ELF-1 (cell line): Measurements from ENCODE around the gene TAS1R3.
"Not testable (repeated sequence)": the region's sequence is repeated elsewhere in the genome, so short reads cannot be mapped to it uniquely, and the experiment has no call there.

Experiments used
- DNase-seq: peaks from one replicate; pipeline ENCODE4 v3.0.0-alpha.2; 2016; ENCODE audit warnings: low read depth, low spot score

The TAS1R3 gene

DNA sequence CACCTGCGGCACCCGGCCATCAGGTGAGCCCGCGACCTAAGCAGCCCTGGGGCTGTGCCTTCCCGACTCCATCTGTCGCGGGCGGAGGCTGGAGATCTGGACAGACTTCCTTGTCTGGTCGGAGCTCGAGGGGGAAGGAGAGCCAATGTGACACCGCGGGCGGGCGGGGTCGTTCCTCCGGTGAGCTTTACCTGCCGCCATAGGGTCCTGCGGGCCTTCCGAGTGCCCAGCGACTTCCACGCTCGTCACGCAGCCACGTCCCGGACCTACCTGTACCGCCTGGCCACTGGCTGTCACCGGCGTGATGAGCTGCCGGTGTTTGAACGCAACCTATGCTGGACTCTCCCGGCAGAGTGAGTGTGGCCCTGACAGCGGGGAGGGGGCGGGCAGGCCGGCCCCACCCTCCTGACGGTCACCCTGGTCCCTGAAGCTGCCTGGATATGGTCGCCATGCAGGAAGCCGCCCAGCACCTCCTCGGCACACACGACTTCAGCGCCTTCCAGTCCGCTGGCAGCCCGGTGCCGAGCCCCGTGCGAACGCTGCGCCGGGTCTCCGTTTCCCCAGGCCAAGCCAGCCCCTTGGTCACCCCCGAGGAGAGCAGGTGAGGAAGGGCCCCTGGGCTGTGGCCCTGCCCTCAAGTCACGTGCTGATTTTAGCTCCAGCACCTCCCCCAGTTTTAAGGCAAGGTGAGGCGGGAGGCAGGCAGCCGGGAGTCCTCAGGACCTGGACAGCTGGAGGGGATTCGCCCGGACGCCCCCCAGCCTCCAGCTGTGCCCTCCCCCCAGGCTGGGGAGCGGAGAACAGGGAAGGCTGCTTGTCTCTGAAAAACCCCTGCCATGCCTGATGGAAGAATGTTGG, 21.6 kb upstream of the TAS1R3 start:
- DNase-seq, result peak; percentile 69

DNA sequence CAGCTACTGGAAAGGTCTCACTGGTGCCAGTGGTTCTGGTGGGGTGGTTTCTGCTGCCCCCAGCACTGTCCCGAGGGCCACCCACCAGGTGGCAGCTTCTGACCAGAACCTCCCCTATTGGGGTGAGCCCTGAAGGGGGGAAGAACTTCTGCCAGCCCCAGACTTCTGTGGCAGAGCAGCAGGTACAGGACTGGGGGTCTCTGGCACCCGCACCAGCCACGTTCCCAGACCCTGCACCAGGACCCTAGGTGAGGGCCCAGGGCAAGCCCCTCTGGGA, 21.0 kb upstream of the TAS1R3 start:
- no peak for DNase-seq

DNA sequence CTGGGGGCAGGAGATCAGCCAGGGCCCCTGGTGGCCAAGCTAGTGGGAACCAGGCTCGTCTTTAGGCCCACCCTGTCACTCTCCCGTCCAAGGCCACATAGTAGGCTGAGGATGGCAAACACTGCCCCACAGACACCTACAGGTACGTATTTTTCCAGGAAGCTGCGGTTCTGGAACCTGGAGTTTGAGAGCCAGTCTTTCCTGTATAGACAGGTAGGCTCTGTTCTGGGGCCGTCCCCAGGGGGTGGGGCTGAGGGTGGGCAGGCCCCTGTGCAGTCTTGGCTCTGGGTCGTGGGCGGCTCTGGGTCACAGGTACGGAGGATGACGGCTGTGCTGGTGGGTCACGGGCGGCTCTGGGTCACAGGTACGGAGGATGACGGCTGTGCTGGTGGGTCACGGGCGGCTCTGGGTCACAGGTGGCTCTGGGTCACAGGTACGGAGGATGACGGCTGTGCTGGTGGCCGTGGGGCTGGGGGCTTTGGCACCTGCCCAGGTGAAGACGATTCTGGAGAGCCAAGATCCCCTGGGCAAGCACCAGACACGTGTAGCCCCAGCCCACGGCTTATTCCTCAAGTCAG, 20.5 kb upstream of the TAS1R3 start:
- no peak for DNase-seq

DNA sequence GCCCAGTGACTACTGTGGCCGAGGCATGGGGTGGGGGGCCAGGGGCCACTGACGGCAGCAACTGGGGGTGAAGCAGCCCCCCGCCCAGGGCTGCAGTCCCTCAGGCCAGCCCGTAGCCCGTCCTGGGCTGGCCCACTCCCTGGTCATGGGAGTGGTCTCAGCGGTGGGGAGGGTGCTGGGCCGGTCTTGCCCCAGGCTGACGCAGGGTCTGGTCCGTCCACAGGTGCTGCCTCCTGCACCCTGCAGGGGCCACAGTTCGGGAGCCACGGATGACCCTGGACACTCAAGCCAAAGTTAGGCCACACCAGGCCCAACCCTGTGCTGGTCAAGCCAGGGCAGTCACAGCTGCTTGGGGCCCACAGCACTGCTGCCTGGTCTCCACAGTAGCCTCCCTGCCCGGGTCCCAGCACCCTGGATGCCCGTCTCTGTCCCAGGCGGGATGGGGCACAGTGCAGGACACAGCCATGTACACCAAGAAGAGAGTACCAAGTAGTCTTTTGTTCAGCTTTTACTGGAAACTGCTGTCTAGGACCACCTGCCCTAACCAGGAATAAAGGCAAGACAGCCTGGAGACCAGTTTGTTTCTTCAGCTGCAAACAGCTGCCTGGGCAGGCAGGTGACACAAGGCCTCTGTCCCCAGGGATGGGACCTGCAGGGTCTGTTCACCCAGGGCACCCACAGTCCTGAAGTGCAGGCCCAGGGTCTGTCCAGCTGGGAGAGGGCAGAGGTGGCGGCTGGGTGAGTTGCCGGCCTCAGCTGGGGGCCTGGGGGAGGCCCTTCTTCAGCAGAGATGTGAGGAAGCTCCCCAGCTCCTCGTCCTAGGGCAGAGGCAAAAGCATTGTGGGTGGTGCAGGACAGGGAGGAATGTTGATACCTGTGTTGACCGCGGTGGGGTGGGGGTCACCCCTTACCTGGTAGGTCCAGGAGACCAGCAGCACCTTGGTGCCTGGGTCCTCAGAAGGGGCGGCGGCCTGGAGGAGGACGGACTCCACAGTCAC, 19.7 kb upstream of the TAS1R3 start:
- DNase-seq, result no peak

DNA sequence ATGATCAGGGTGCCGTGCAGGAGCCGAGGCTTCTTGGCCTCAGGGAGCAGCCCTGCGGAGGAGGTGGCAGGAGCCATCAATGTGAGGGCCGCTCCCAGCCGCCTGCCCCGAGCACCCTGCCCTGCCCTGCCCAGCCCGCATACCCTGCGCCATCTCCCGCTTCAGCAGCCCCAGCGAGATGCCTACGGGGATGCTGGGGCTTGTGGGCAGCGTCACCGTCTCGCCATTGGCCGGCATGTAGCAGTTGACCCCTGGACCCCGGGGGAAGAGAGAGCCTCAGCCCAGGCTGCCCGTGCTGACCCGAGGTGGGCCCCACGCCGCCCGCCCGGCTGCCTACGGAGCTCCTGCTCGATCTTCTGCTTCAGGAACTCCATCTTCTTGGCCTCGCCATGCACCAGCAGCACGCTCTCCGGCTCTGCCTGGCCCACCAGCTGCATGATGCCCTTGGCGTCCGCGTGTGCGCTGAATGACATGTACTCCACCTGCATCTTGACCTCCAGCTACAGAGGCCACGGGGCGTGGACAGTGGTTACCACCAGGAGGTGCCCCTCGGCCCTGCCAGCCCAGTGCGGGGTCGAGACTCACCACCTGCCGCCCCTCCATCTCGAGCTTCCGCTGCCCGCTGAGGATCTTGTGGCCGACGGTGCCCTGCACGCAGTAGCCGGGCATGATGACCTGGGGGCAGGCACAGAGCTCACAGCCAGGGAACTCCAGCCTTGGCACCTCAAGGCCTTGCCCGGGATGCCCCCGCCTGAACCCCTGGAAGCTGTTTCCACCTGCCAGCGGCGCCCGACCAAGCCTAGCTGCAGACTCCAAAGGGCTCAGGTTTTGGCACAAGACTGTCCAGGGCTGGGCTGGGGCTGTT, 18.4 kb upstream of the TAS1R3 start:
- DNase-seq, result no peak

DNA sequence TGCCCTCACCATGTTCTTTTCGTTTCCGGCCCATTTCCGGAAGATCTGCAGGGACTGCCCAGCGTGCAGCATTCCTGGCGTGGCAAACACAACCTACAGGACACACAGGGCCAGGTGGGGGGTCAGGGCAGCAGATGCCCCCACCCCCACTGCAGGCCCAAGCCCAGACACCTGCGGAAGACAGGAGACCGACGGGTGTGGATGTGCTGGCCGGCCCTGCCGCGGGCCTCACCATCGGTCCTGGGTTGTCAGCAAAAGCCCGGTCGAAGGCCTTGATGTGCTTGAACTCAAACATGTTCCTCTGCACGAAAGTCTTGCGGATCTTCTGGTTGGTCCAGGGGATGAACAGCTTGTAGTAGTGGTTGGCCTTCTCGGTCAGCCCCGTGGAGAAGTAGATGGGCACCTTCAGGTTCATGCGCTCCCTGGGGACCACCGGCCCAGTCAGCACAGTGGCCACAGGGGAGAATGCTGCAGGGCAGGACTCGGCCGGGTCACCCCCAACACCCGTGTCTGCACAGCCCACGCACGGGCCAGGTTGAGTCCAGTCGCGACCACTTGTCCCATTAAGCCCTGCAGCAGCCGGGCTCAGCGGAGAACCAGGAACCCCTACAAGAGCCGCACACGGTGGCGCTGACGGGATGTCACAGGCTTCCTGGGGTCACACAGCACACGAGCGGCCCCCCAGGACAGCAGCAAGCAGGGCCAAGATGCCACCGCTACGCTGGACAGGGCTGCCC, 17.4 kb upstream of the TAS1R3 start:
- DNase-seq, result no peak

DNA sequence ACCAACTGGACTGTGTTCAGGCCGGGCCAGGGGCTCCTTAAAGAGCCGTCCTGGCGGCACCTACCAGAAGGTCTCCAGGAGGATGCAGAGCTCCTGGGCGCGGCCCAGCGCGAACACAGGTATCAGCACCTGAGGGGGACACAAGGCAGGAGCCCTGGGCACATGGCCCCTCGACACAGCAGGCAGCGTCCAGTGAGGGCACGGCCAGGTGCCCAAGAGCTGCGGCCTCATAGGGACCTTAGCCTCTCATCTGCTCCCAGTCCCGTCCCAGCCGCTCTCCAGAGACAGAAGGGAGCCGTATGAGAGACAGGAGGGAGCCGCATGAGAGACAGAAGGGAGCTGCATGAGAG, 16.9 kb upstream of the TAS1R3 start:
- DNase-seq, result no peak

DNA sequence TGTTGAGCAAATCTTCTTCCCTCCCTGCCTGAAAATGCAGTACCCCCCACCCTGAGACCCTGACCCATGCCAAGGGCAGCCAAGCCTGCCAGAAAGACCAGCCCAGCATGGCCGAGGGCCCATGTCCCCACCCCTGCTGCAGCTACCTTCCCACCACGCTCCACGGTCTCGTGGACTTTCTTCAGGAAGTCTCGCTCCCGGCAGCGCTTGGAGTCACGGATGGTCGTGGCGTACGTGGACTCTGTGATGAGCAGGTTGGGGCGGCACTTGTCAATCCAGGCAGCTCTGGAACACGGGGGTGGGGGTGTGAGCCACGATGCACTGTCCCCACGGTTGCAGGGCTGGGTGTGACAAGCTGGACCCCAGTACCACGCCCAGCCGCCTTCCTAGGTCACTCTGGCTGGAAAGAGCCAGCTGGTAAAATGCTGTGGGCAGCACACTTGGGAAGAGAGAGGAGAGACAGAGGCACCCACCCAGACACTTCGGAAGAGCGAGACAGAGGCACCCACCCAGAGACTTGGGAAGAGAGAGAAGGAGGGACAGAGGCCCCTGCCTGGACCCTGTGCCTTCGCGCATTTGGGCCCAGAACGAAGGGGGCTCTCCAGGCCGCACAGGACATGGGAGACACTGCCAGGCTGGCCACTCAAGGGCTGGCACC, 16.3 kb upstream of the TAS1R3 start:
- no peak for DNase-seq

DNA sequence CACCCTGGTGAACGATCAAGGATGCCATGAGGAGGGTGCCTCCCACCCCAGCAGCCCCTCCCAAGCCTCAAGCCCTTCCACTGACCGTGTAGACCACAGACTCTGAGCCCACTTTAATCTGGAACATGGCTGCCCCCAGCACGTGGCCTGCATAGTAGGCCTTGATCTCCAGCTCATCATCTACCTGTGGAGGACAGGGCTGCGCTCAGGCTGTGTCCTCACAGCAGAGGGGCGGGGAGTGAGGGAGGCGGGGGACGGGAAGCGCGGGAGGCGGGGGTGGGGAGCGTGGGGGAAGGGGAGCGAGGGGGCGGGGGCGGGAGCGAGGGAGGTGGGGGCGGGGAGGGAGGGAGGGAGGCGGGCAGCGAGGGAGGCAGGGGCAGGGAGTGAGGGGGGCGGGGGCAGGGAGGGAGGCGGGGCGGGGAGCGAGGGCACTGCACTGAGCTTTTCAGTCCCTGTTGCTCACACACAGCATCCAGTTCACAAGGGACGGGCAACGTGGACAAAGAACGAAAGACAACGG, 15.6 kb upstream of the TAS1R3 start:
- DNase-seq, result no peak

DNA sequence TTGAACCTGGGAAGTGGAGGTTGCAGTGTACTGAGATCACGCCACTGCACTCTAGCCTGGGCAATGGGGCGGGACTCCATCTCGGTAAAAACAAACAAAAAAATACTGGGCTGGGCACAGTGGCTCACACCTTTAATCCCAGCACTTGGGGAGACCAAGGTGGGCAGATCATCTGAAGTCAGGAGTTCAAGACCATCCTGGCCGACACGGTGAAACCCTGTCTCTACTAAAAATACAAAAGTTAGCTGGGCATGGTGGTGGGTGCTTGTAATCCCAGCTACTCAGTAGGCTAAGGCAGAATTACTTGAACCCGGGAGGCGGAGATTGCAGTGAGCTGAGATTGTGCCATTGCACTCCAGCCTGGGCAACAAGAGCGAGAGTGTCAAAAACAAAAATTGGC, 14.9 kb upstream of the TAS1R3 start:
- not testable (repeated sequence) for DNase-seq

DNA sequence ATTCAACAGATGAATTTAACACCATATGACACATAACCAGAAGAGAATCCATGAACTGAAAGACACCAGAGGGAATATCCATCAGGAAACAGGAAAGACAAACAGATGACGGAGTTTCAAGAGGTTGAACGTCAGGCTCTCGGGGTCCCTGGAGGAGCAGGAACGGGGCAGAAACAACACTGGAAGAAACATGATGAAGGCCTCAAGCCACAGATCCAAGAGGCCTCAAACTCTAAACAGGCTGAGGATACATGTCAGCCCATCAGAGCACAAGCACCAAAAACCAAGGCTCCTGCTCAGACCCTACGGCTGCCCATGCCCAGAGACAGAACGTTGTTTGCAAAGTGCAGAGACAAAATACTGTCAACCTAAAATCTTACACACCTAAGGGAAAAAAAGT, 13.7 kb upstream of the TAS1R3 start:
- no peak for DNase-seq

DNA sequence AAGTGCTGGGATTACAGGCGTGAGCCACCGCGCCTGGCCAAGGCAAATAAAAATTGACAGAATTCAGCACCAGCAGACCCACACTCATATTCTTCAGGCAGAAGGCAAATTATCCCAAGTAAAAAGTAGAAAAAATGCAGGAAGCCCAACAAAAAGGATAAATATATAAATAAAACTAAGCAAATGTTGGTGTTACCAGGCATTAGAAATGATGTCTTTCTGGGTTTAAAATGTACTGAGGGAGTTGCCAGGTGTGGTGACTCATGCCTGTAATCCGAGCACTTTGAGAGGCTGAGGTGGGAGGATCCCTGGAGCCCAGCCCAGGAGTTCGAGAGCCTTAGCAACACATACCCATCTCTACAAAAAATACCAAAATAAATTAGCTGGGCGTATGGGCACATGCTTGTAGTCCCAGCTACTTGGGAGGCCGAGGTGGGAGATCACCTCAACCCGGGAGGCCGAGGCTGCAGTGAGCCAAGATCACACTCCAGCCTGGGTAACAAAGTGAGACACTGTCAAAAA, 12.9 kb upstream of the TAS1R3 start:
- DNase-seq, result peak; percentile 47

DNA sequence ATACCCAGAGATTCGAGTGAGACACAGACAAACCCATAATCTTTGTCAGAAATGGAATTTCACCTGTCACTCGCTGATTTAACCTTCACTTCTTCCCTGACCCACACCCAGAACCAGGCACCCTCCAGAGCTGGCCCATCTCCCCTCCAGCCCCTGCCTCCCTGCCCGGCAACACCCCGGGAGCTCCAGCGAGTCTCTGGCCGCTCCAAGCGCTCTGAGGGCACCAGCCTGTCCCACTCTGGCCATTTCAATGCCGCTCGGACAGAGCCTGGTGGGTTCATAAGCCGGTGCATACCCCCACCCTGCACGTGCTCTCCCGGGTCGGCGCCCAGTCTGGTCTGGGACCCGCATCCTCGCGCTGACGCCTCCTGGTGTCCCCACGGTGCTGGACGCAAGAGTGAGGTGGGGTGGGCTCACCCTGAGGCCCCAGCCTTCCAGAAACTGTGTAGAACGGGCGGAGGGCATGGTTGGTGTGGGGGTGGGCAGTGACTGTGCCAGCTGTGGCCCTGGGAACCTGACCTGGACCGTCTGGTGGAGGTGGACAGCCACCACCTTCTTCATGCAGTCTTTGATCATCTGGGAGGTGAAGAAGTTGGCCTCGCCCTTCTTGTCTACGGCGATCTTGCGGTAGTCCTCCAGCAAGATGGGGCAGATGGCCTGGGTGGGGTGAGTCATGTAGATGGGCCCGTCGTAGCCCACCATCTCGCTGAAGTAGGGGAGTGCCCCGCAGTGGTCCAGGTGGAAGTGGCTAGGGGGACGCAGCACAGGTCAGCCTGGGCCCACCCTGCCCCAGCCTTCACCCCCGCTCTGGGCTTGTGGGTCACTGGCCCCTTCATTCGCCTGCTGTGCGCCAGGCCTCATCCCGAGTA, 12.1 kb upstream of the TAS1R3 start:
- DNase-seq, result no peak

DNA sequence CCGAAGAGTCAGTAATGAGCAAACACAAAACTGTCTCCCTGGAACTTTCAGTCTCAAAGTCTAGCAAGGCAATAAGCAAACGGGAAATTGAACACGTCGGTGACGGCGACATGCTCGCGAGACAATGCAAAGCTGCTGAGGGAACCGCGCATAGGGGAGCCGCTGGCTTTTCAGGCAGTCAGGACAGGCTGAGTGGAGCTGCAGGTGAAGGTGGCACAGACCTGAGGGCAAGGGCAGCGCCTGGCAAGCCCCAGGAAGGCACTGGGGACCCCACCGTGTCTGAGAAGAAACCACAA, 11.5 kb upstream of the TAS1R3 start:
- DNase-seq, result no peak

DNA sequence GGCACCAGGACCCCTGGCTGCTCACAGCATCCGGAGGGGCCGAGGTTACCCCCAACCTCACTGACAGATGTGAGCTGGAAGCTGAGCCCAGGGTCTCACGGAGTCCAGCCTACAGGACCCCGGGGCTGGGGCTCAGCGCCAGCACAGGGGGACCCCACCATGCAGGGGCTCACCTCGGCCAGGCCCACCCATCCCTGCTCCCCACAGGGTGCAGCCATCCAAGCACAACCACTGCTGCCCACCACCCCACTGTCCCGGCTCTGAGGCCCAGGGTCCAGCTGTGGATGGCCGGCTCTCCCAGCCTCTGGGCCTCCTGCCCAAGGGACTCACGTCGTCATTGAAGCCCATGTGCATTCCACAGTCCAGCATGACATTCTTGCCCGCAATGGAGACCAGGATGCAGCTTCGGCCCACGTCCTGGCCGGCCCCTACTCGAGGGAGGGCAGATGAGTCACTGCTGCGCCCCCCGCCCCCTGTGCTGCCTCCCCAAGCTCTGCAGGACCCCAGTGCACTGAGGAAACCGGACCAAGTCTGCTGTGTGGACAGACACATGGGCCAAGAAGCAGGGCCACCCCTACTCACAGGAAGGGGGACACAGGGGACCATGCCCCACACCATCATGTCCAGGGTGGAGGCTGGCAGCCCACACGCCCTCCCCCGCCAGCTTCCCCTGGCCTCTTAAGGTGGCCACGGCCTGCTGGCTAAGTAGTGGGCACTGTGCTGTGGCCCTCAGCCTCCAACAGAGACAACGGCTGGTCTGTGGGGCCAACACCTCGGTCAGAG, 10.2 kb upstream of the TAS1R3 start:
- no peak for DNase-seq

DNA sequence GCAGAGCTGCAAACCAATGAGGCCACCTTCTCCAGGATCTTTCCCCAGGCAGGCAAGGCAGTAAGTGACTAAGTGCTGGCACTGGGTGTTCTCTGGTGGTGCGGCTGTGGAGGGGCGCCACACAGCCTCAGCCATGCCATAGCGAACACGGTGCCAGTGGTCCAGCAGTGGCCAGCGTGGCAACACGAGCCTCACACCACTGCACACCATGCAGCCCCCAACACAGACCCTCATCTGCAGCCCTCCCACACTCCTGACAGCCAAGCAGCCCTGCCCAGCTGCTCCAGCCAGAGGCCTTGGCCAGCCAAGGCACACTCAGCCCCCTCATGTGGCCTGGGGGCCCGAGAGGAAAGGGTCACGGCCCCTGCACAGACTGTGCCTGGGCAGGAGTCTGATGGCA, 9.6 kb upstream of the TAS1R3 start:
- DNase-seq, result no peak

DNA sequence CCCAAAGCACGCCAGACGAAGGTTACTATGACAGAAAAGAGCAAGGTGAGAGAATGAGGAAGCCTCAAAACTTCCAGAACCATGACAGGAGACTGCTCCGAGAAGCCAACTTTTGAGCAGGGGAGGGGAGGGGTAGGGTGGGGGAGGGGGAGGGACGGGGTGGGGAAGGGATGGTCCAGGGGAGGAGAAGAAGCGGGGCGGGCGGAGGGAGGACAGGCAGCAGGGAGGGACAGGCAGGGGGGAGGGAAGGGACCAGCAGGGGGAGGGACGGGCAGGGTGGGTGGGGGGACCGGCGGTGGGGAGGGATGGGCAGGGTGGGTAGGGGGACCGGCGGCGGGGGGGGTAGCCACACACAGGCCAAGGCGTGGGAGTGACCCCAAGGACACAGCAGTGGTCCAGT, 8.7 kb upstream of the TAS1R3 start:
- DNase-seq, result no peak

DNA sequence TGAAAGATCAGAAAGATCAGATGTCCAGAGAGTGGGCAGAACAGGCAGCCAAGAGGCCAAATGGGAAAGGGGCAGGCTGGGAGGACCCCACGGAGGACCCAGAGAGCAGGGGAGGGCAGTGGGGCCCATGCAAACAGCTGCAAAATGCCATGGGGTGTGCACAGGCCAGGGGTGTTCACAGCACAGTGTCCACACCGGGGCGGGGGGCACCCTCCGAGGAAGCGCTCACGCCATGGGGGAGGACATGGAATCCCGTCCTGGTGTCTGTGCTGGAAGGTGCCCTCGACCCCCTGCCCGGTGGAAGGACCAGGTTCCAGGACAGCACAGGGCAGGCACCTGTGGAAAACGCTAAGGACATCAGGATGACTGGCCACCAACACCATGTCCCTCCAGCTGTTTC, 8.1 kb upstream of the TAS1R3 start:
- no peak for DNase-seq
